C4-2B (cell line): ENCODE results near the gene APRT.

Source experiments
- H3K27ac ChIP-seq: fragments of 450-650 bp; 2 replicates; pipeline ENCODE4 v1.5.1; 2017
- ZFX ChIP-seq: fragments of 450-650 bp; IDR thresholded peaks from 2 replicates; pipeline ENCODE4 v1.6.1; 2017
- TF ChIP-seq, protein P1 (sequence below): fragments of 450-650 bp; conservative IDR thresholded peaks from 2 replicates; pipeline ENCODE4 v1.5.1; 2017; ENCODE audit warnings: mild to moderate bottlenecking

Gene APRT

DNA sequence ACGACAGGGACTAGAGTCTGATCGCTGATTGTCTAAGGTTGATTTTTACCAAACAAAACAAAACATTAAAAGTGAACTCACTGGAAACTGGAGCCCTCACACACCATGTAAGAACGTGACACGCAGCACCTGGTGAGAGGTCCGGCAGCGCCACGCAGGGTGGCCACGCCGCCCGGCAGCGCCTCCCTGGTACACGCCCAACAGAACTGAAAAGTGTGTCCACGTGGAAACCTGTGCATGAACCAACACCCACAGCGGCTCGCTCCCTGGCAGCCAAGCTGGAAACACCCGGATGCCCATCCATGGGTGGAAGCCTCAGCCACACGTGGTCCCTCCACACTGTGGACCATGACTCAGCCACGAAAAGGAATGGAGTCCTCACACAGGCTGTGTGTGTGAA, 35.9 kb upstream of the APRT start:
- TF ChIP-seq ZFX, result no peak
- TF ChIP-seq, protein P1, sequence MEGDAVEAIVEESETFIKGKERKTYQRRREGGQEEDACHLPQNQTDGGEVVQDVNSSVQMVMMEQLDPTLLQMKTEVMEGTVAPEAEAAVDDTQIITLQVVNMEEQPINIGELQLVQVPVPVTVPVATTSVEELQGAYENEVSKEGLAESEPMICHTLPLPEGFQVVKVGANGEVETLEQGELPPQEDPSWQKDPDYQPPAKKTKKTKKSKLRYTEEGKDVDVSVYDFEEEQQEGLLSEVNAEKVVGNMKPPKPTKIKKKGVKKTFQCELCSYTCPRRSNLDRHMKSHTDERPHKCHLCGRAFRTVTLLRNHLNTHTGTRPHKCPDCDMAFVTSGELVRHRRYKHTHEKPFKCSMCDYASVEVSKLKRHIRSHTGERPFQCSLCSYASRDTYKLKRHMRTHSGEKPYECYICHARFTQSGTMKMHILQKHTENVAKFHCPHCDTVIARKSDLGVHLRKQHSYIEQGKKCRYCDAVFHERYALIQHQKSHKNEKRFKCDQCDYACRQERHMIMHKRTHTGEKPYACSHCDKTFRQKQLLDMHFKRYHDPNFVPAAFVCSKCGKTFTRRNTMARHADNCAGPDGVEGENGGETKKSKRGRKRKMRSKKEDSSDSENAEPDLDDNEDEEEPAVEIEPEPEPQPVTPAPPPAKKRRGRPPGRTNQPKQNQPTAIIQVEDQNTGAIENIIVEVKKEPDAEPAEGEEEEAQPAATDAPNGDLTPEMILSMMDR, result no peak
- no peak overlapping the region for H3K27ac ChIP-seq

DNA sequence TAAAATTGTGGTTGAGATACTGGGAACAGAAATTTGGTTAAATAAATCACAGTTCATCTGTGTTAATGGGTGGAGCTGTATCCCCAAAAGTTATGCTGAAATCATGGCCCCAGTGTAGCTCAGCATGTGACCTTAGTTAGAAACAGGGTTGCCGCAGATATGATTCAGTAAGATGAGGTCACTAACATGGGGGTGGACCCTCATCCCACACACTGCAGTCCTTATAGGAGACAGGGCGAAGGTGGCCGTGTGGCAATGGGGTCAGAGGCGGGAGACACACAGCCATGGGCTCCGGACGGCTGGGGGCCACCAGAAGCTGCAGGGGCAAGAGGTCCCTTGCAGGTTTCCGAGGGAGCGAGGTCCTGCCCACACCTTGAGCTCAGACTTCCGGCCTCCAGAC, 34.4 kb upstream of the APRT start:
- TF ChIP-seq, protein P1, result no peak
- no peak for TF ChIP-seq ZFX
- no peak overlapping the region for H3K27ac ChIP-seq

DNA sequence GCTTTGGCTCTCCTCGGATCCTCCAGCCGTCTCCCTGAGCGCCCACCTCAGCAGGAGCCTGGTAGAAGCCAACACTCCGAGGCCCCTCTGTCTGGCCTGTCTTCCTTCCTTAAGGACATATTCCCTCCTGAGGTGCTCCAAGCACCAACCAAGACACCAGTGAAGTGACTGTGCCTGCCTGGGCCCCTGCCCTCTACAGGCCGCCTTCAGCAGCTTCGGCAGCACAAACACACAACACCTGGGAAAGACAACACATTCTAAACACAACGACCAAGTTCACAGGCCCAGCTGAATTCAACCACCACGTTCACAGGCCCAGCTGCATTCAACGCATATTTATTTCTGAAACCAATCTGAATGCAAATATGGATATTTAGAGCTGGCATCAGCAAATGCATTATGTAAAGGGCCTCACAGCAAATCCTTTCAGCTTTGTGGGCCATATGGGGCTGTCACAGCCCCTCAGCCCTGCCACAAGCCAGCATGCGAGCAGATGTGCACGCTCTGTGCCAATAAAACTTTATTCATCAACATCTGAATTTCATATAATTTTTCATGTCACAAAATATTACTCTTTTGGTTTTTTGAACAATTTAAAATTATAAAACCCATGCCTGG, 32.8 kb upstream of the APRT start:
- TF ChIP-seq, protein P1, result no peak; the same call in 1 of the 2 replicates
- no peak for TF ChIP-seq ZFX
- no peak overlapping the region for H3K27ac ChIP-seq

DNA sequence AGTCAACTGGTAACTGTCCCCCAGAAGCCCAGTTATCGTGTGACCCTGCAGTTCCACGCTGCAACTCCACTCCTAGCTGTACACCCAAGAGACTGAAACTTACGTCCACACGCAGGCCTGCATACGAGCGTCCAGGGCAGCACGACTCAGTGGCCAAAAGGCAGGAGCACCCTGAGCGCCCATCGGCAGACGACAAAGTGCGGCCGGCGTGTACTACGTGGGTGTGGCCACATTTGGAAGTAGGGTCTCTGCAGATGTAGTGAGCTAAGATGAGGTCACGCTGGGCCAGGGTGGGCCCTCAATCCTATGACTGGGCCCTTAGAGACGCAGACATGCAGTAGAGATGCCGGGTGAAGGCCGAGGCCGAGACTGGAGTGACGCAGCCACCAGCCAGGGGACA, 31.5 kb upstream of the APRT start:
- no peak overlapping the region for H3K27ac ChIP-seq
- TF ChIP-seq, protein P1, result no peak
- no peak for TF ChIP-seq ZFX

- TF ChIP-seq, protein P1, result no peak
- H3K27ac ChIP-seq, result no peak overlapping the region
Observed at GRCh38 chr16:88842806-88843205, 31.1 kb upstream of the APRT start.

DNA sequence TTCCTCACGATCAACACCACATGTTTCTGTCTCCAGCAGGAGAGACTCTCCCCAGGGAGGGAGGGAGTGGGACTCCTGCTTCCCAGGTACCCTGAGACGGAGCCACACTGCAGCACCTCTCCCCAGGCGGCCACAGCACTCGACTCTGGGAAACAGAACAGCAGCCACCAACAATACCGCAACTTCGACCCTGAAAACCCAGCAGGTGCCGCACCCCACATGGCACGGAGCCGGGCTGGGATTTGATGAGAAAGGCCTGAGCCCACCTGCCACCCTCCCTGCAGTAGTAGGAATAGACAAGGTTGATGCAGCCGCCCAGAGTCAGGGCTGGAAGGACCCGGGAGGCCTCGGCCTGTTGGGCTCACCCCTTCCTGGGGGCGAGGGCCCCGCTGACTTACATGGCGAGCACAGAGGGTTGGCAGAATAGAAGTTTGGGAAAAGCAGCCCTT, 30.6 kb upstream of the APRT start:
- TF ChIP-seq, protein P1, result no peak
- no peak for TF ChIP-seq ZFX
- no peak overlapping the region for H3K27ac ChIP-seq

GRCh38 chr16:88841521-88842307, 30.0 kb upstream of the APRT start:
- no peak overlapping the region for H3K27ac ChIP-seq
- TF ChIP-seq ZFX, result no peak
- TF ChIP-seq, protein P1, result no peak
